HepG2 (cell line): ENCODE data around the gene NUP62. TPM values are rescaled to one million over a fixed set of nuclear protein-coding genes. Genes with fewer than 3 reads are reported as not detected.

Experiments
- CBFB ChIP-seq: sonication (generic); formaldehyde crosslinking; IDR thresholded peaks from 2 replicates; pipeline ENCODE4 v1.4.0; 2020; ENCODE audit warnings: missing genetic modification reagents
- DMAP1 ChIP-seq: IDR thresholded peaks from 2 replicates; pipeline ENCODE4 v1.6.1; 2016
- ETV5 ChIP-seq: IDR thresholded peaks from 2 replicates; pipeline ENCODE4 v1.6.1; 2018; ENCODE audit warnings: missing biosample characterization, missing genetic modification reagents, inconsistent platforms, borderline replicate concordance
- FOXJ3 ChIP-seq: sonication (generic); formaldehyde crosslinking; IDR thresholded peaks from 2 replicates; pipeline ENCODE4 v1.4.0; 2020; ENCODE audit warnings: missing genetic modification reagents, mild to moderate bottlenecking, borderline replicate concordance
- KAT2B ChIP-seq: fragments of 150-350 bp; IDR thresholded peaks from 2 replicates; pipeline ENCODE4 v1.6.1; 2014; ENCODE audit warnings: low read depth, low read length, borderline replicate concordance
- NKX3-1 ChIP-seq: sonication (generic); formaldehyde crosslinking; IDR thresholded peaks from 2 replicates; pipeline ENCODE4 v1.5.0; 2020; ENCODE audit warnings: missing genetic modification reagents
- ZBTB1 ChIP-seq: sonication (generic); formaldehyde crosslinking; IDR thresholded peaks from 2 replicates; pipeline ENCODE4 v1.4.0; 2020; ENCODE audit warnings: missing genetic modification reagents, borderline replicate concordance
- ZBTB7B ChIP-seq: sonication (generic); formaldehyde crosslinking; IDR thresholded peaks from 2 replicates; pipeline ENCODE4 v1.4.0; 2020; ENCODE audit warnings: missing genetic modification reagents
- ZFP90 ChIP-seq: sonication (generic); formaldehyde crosslinking; IDR thresholded peaks from 2 replicates; pipeline ENCODE4 v1.8.0; 2022; ENCODE audit warnings: missing genetic modification reagents, mild to moderate bottlenecking, inconsistent platforms, borderline replicate concordance
- ZKSCAN8 ChIP-seq: IDR thresholded peaks from 2 replicates; pipeline ENCODE4 v1.6.1; 2016; ENCODE audit warnings: borderline replicate concordance, missing genetic modification reagents, missing compliant biosample characterization
- ZNF124 ChIP-seq: sonication (generic); formaldehyde crosslinking; IDR thresholded peaks from 2 replicates; pipeline ENCODE4 v1.4.0; 2020; ENCODE audit warnings: missing genetic modification reagents
- ZNF180 ChIP-seq: sonication (generic); formaldehyde crosslinking; IDR thresholded peaks from 2 replicates; pipeline ENCODE4 v1.4.0; 2020; ENCODE audit warnings: low read depth, missing genetic modification reagents, borderline replicate concordance
- ZNF3 ChIP-seq: IDR thresholded peaks from 2 replicates; pipeline ENCODE4 v1.7.0; 2017; ENCODE audit warnings: inconsistent platforms
- ZNF546 ChIP-seq: sonication (generic); formaldehyde crosslinking; conservative IDR thresholded peaks from 2 replicates; pipeline ENCODE4 v1.8.1; 2023; ENCODE audit warnings: mild to moderate bottlenecking, missing genetic modification reagents
- ZNF792 ChIP-seq: IDR thresholded peaks from 2 replicates; pipeline ENCODE4 v1.6.1; 2016
- ZNF891 ChIP-seq: sonication (generic); formaldehyde crosslinking; IDR thresholded peaks from 2 replicates; pipeline ENCODE4 v1.5.0; 2020; ENCODE audit warnings: mild to moderate bottlenecking, missing genetic modification reagents
- polyA plus RNA-seq, 8 experiments: library from polyadenylated mRNA; depleted of rRNA in 3 of 8; stranded (reverse) in 7 of 8; unstranded in 1 of 8; fragments of >200 nt; fragmentation: Illumina TruSeq in 4 of 8; extraction: Trizol in 4 of 8; gene quantifications; 2 replicates each; pipeline versions ENCODE4 v1.2.1 to v1.2.3, GENCODE V29; 2011 to 2016; ENCODE audit warnings: low read depth in 4 of 8, missing spikeins in 1 of 8, mixed read lengths in 1 of 8; ENCODE audit not compliant: insufficient read depth in 1 of 8
- total RNA-seq, 5 experiments: library from RNA; depleted of rRNA; stranded (reverse); fragments of >200 nt; fragmentation: Illumina TruSeq; extraction: Trizol; gene quantifications; 2 replicates each; pipeline ENCODE4 v1.2.3, GENCODE V29; 2016; ENCODE audit warnings: low read depth in 1 of 5
- TF ChIP-seq, protein P1 (sequence below): sonication (generic); formaldehyde crosslinking; IDR thresholded peaks from 2 replicates; pipeline ENCODE4 v1.4.0; 2020; ENCODE audit warnings: missing genetic modification reagents
- TF ChIP-seq, protein P2 (sequence below): sonication (generic); formaldehyde crosslinking; IDR thresholded peaks from 2 replicates; pipeline ENCODE4 v1.5.1; 2020; ENCODE audit warnings: missing genetic modification reagents, mild to moderate bottlenecking, borderline replicate concordance
- TF ChIP-seq, protein P3 (sequence below): sonication (generic); formaldehyde crosslinking; IDR thresholded peaks from 2 replicates; pipeline ENCODE4 v1.5.0; 2020; ENCODE audit warnings: mild to moderate bottlenecking, low read depth, missing genetic modification reagents, borderline replicate concordance
- TF ChIP-seq, protein P4 (sequence below): sonication (generic); formaldehyde crosslinking; IDR thresholded peaks from 2 replicates; pipeline ENCODE4 v1.4.0; 2020; ENCODE audit warnings: missing genetic modification reagents, low read depth, mild to moderate bottlenecking, borderline replicate concordance
- TF ChIP-seq, protein P5 (sequence below): sonication (generic); formaldehyde crosslinking; IDR thresholded peaks from 2 replicates; pipeline ENCODE4 v1.4.0; 2020; ENCODE audit warnings: missing genetic modification reagents

NUP62 gene
- total and polyA plus RNA-seq, 2 of the 13 experiments (the other 11 are each of a cell fraction or from before 2014, with no cell fraction given): 16.5 to 41.5 TPM

DNA sequence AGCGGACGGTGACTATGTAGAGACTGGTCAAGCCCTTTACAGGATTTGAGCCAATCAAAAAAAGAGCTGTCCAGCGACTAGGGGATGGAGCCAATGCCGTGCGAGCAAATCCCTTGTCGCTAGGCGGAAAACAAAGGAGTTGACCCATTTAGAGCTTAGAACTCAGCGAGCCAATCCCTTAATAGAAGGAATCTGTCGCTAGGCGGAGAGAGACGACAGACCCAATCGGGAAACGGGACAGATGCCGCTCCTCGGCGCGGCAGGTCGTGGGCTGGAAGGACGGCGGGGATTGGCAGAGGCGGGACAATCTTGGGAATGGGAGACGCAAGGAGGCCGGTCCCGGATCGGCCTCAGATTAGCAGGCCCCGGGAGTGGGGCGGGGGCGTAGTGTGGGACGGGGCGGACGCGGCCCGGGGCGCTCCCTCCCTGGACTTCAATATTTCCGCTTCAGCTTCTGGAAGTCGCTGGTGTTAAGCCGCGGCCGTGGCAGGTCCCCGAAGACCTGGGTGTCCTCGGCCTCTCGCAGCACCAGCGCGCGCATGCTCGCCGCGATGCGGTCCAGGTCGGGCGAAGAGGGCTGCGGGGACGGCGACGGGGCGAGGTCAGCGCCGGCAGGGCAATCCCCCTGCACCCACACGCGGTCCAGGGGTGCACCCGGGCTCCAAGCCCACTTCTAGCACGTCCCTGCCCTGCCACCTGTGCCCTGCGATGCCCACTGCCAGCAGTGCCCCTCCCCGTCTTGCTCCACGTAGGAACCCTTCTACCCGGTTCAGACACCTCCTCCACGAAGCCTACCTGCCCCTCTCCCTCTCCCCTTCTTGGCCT, 59.6 kb downstream of the NUP62 start (continued):
- TF ChIP-seq ZKSCAN8 (CRISPR knock-in tag): no peak
- no peak for TF ChIP-seq FOXJ3 (CRISPR knock-in tag)
- TF ChIP-seq ZNF891 (CRISPR knock-in tag): peak; percentile 34; the same call in 1 of the 2 replicates
- TF ChIP-seq, protein P1, sequence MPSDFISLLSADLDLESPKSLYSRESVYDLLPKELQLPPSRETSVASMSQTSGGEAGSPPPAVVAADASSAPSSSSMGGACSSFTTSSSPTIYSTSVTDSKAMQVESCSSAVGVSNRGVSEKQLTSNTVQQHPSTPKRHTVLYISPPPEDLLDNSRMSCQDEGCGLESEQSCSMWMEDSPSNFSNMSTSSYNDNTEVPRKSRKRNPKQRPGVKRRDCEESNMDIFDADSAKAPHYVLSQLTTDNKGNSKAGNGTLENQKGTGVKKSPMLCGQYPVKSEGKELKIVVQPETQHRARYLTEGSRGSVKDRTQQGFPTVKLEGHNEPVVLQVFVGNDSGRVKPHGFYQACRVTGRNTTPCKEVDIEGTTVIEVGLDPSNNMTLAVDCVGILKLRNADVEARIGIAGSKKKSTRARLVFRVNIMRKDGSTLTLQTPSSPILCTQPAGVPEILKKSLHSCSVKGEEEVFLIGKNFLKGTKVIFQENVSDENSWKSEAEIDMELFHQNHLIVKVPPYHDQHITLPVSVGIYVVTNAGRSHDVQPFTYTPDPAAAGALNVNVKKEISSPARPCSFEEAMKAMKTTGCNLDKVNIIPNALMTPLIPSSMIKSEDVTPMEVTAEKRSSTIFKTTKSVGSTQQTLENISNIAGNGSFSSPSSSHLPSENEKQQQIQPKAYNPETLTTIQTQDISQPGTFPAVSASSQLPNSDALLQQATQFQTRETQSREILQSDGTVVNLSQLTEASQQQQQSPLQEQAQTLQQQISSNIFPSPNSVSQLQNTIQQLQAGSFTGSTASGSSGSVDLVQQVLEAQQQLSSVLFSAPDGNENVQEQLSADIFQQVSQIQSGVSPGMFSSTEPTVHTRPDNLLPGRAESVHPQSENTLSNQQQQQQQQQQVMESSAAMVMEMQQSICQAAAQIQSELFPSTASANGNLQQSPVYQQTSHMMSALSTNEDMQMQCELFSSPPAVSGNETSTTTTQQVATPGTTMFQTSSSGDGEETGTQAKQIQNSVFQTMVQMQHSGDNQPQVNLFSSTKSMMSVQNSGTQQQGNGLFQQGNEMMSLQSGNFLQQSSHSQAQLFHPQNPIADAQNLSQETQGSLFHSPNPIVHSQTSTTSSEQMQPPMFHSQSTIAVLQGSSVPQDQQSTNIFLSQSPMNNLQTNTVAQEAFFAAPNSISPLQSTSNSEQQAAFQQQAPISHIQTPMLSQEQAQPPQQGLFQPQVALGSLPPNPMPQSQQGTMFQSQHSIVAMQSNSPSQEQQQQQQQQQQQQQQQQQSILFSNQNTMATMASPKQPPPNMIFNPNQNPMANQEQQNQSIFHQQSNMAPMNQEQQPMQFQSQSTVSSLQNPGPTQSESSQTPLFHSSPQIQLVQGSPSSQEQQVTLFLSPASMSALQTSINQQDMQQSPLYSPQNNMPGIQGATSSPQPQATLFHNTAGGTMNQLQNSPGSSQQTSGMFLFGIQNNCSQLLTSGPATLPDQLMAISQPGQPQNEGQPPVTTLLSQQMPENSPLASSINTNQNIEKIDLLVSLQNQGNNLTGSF (CRISPR knock-in tag): no peak
- peak; percentile 43; the same call in 1 of the 2 replicates for TF ChIP-seq ZNF792 (CRISPR knock-in tag)
- TF ChIP-seq ZNF3: no peak
- no peak for TF ChIP-seq ZFP90 (CRISPR knock-in tag)
- TF ChIP-seq CBFB (CRISPR knock-in tag): no peak
- TF ChIP-seq NKX3-1 (CRISPR knock-in tag): peak; percentile 71
- TF ChIP-seq ZBTB1 (CRISPR knock-in tag): no peak
- TF ChIP-seq ETV5: peak; percentile 33; the same call in 1 of the 2 replicates
- TF ChIP-seq ZBTB7B (CRISPR knock-in tag): no peak
- TF ChIP-seq ZNF546 (CRISPR knock-in tag): no peak
- TF ChIP-seq, protein P2, sequence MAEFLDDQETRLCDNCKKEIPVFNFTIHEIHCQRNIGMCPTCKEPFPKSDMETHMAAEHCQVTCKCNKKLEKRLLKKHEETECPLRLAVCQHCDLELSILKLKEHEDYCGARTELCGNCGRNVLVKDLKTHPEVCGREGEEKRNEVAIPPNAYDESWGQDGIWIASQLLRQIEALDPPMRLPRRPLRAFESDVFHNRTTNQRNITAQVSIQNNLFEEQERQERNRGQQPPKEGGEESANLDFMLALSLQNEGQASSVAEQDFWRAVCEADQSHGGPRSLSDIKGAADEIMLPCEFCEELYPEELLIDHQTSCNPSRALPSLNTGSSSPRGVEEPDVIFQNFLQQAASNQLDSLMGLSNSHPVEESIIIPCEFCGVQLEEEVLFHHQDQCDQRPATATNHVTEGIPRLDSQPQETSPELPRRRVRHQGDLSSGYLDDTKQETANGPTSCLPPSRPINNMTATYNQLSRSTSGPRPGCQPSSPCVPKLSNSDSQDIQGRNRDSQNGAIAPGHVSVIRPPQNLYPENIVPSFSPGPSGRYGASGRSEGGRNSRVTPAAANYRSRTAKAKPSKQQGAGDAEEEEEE (CRISPR knock-in tag): no peak
- no peak for TF ChIP-seq ZNF124 (CRISPR knock-in tag)
- TF ChIP-seq, protein P3, sequence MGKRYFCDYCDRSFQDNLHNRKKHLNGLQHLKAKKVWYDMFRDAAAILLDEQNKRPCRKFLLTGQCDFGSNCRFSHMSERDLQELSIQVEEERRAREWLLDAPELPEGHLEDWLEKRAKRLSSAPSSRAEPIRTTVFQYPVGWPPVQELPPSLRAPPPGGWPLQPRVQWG (CRISPR knock-in tag): no peak
- TF ChIP-seq KAT2B: no peak
- TF ChIP-seq, protein P4, sequence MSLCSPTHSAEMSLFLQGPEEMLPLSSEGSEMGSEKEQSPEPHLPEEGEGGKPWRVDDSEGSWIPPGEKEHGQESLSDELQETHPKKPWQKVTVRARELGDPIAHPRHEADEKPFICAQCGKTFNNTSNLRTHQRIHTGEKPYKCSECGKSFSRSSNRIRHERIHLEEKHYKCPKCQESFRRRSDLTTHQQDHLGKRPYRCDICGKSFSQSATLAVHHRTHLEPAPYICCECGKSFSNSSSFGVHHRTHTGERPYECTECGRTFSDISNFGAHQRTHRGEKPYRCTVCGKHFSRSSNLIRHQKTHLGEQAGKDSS (CRISPR knock-in tag): no peak
- peak; percentile 77 for TF ChIP-seq DMAP1
- TF ChIP-seq, protein P5, sequence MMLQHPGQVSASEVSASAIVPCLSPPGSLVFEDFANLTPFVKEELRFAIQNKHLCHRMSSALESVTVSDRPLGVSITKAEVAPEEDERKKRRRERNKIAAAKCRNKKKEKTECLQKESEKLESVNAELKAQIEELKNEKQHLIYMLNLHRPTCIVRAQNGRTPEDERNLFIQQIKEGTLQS (CRISPR knock-in tag): no peak
- 0 out of 2 replicates have a peak, but pooled peaks have one; percentile 31 for TF ChIP-seq ZNF180 (CRISPR knock-in tag)
